B cell (primary cell): ENCODE measurements around the gene MBD6.

ENCODE experiments used
- EZH2 ChIP-seq: IDR thresholded peaks from 2 replicates; pipeline ENCODE4 v1.6.1; 2012; ENCODE audit warnings: borderline replicate concordance, low read depth, mild to moderate bottlenecking, moderate library complexity, low read length; ENCODE audit not compliant: insufficient read depth, poor library complexity, severe bottlenecking
- TF ChIP-seq, protein P1 (sequence below): fragments of 200-600 bp; IDR thresholded peaks from one replicate; pipeline ENCODE4 v1.8.0; 2022; ENCODE audit warnings: antibody characterized with exemption, mild to moderate bottlenecking

GRCh38 chr12:57529831-57530230 is 7.2 kb downstream of the MBD6 start:
- TF ChIP-seq, protein P1, sequence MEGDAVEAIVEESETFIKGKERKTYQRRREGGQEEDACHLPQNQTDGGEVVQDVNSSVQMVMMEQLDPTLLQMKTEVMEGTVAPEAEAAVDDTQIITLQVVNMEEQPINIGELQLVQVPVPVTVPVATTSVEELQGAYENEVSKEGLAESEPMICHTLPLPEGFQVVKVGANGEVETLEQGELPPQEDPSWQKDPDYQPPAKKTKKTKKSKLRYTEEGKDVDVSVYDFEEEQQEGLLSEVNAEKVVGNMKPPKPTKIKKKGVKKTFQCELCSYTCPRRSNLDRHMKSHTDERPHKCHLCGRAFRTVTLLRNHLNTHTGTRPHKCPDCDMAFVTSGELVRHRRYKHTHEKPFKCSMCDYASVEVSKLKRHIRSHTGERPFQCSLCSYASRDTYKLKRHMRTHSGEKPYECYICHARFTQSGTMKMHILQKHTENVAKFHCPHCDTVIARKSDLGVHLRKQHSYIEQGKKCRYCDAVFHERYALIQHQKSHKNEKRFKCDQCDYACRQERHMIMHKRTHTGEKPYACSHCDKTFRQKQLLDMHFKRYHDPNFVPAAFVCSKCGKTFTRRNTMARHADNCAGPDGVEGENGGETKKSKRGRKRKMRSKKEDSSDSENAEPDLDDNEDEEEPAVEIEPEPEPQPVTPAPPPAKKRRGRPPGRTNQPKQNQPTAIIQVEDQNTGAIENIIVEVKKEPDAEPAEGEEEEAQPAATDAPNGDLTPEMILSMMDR: no peak
- no peak for TF ChIP-seq EZH2
